HepG2 (cell line): ENCODE data around the gene DNAJC18. TPM values are rescaled to one million over a fixed set of nuclear protein-coding genes. Genes with fewer than 3 reads are reported as not detected.
A peak's percentile ranks its signal among the peaks of the same experiment; 100 is the strongest.

ENCODE experiments used
- ATF7 ChIP-seq, 2 experiments: fragments of 450-650 bp in 1 of 2; sonication (generic) in 1 of 2; formaldehyde crosslinking in 1 of 2; IDR thresholded peaks; 2 replicates each; pipeline versions ENCODE4 v1.4.0 to v1.6.1; 2016 to 2020; ENCODE audit warnings: antibody characterized with exemption in 1 of 2, mild to moderate bottlenecking in 1 of 2, missing genetic modification reagents in 1 of 2
- CENPX ChIP-seq: sonication (generic); formaldehyde crosslinking; IDR thresholded peaks from 2 replicates; pipeline ENCODE4 v1.9.0; 2021; ENCODE audit warnings: mild to moderate bottlenecking, missing genetic modification reagents, moderate library complexity
- CHD2 ChIP-seq: IDR thresholded peaks from 2 replicates; pipeline ENCODE4 v1.6.1; 2011; ENCODE audit warnings: low read depth, low read length, improper control_type of control experiment
- FIP1L1 ChIP-seq: fragments of 200-400 bp; formaldehyde crosslinking; IDR thresholded peaks from 2 replicates; pipeline ENCODE4 v1.6.1; 2018; ENCODE audit warnings: low read depth, mild to moderate bottlenecking, low read length, moderate library complexity, borderline replicate concordance; ENCODE audit not compliant: insufficient read depth
- IRX3 ChIP-seq: sonication (generic); formaldehyde crosslinking; IDR thresholded peaks from 2 replicates; pipeline ENCODE4 v1.8.1; 2023; ENCODE audit warnings: mild to moderate bottlenecking, low read depth, missing genetic modification reagents, borderline replicate concordance
- MXI1 ChIP-seq: IDR thresholded peaks from 3 replicates; pipeline ENCODE4 v1.6.1; 2012; ENCODE audit warnings: low read depth, low read length, inconsistent platforms, borderline replicate concordance
- RBM22 ChIP-seq: fragments of 200-400 bp; formaldehyde crosslinking; optimal IDR thresholded peaks from 2 replicates; pipeline ENCODE3; 2017; ENCODE audit warnings: mild to moderate bottlenecking, low read length, moderate library complexity
- SALL1 ChIP-seq: sonication (generic); formaldehyde crosslinking; IDR thresholded peaks from 2 replicates; pipeline ENCODE4 v1.8.0; 2022; ENCODE audit warnings: mild to moderate bottlenecking, missing genetic modification reagents
- ZBTB1 ChIP-seq: sonication (generic); formaldehyde crosslinking; IDR thresholded peaks from 2 replicates; pipeline ENCODE4 v1.4.0; 2020; ENCODE audit warnings: missing genetic modification reagents, borderline replicate concordance
- ZBTB3 ChIP-seq: sonication (generic); formaldehyde crosslinking; IDR thresholded peaks from 2 replicates; pipeline ENCODE4 v1.4.0; 2020; ENCODE audit warnings: low read depth, mild to moderate bottlenecking, moderate library complexity, missing genetic modification reagents, borderline replicate concordance
- ZNF260 ChIP-seq: sonication (generic); formaldehyde crosslinking; IDR thresholded peaks from 2 replicates; pipeline ENCODE4 v1.4.0; 2020; ENCODE audit warnings: missing genetic modification reagents, low read depth, mild to moderate bottlenecking, borderline replicate concordance
- ZNF572 ChIP-seq: sonication (generic); formaldehyde crosslinking; IDR thresholded peaks from 2 replicates; pipeline ENCODE4 v1.5.1; 2020; ENCODE audit warnings: mild to moderate bottlenecking, missing genetic modification reagents
- ZNF614 ChIP-seq: IDR thresholded peaks from 2 replicates; pipeline ENCODE4 v1.6.1; 2018; ENCODE audit warnings: missing biosample characterization, missing genetic modification reagents, inconsistent platforms, borderline replicate concordance
- ZNF652 ChIP-seq: IDR thresholded peaks from 2 replicates; pipeline ENCODE4 v1.6.1; 2016; ENCODE audit warnings: low read depth, borderline replicate concordance
- ZNF891 ChIP-seq: sonication (generic); formaldehyde crosslinking; IDR thresholded peaks from 2 replicates; pipeline ENCODE4 v1.5.0; 2020; ENCODE audit warnings: mild to moderate bottlenecking, missing genetic modification reagents
- polyA plus RNA-seq, 8 experiments: library from polyadenylated mRNA; depleted of rRNA in 3 of 8; stranded (reverse) in 7 of 8; unstranded in 1 of 8; fragments of >200 nt; fragmentation: Illumina TruSeq in 4 of 8; extraction: Trizol in 4 of 8; gene quantifications; 2 replicates each; pipeline versions ENCODE4 v1.2.1 to v1.2.3, GENCODE V29; 2011 to 2016; ENCODE audit warnings: low read depth in 4 of 8, missing spikeins in 1 of 8, mixed read lengths in 1 of 8; ENCODE audit not compliant: insufficient read depth in 1 of 8
- total RNA-seq, 5 experiments: library from RNA; depleted of rRNA; stranded (reverse); fragments of >200 nt; fragmentation: Illumina TruSeq; extraction: Trizol; gene quantifications; 2 replicates each; pipeline ENCODE4 v1.2.3, GENCODE V29; 2016; ENCODE audit warnings: low read depth in 1 of 5
- TF ChIP-seq, protein P1 (sequence below): IDR thresholded peaks from 2 replicates; pipeline ENCODE4 v1.6.1; 2012; ENCODE audit warnings: low read length, improper control_type of control experiment
- TF ChIP-seq, protein P2 (sequence below): sonication (generic); formaldehyde crosslinking; IDR thresholded peaks from 2 replicates; pipeline ENCODE4 v1.8.0; 2022; ENCODE audit warnings: mild to moderate bottlenecking, missing genetic modification reagents
- TF ChIP-seq, protein P3 (sequence below): IDR thresholded peaks from 2 replicates; pipeline ENCODE4 v1.6.1; 2016

Gene DNAJC18
- total and polyA plus RNA-seq, 2 of the 13 experiments (the other 11 are each of a cell fraction or from before 2014, with no cell fraction given): 6.5 to 6.6 TPM

DNA sequence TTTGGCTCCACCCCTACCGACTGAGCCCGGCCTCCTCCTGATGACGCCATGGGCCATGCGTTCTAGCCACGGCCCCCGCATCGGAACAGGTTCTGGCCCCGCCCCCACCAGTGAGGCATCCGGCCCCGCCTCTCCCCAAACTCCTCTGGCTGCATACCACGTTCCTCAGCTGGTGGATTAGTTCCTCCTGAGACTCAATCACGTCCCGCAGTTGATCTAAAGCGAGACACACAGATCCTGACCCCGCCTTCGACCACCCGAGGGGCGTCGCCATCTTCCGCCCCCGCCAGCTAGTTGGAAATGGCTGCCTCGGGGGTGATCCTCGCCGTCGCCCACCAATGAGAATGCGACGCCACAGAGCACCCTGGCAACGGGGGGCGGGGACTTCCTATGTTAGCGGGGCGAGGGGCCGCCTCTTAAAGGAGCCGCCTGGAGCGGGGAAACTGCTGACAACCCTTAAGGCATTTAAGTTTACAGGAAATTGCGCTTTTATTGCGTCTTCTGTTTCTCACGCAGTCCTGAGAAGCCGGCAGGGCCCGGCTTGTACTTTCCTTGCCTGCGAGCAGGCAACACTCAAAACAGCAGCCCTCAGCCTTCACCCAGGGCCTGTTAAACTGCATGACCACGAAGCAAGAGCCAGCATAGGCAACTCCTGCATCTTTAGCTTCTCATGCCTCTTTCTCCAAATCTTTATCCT is 35.4 kb downstream of the DNAJC18 start, which contains the start of gene SPATA24 (continued):
- TF ChIP-seq, protein P1, sequence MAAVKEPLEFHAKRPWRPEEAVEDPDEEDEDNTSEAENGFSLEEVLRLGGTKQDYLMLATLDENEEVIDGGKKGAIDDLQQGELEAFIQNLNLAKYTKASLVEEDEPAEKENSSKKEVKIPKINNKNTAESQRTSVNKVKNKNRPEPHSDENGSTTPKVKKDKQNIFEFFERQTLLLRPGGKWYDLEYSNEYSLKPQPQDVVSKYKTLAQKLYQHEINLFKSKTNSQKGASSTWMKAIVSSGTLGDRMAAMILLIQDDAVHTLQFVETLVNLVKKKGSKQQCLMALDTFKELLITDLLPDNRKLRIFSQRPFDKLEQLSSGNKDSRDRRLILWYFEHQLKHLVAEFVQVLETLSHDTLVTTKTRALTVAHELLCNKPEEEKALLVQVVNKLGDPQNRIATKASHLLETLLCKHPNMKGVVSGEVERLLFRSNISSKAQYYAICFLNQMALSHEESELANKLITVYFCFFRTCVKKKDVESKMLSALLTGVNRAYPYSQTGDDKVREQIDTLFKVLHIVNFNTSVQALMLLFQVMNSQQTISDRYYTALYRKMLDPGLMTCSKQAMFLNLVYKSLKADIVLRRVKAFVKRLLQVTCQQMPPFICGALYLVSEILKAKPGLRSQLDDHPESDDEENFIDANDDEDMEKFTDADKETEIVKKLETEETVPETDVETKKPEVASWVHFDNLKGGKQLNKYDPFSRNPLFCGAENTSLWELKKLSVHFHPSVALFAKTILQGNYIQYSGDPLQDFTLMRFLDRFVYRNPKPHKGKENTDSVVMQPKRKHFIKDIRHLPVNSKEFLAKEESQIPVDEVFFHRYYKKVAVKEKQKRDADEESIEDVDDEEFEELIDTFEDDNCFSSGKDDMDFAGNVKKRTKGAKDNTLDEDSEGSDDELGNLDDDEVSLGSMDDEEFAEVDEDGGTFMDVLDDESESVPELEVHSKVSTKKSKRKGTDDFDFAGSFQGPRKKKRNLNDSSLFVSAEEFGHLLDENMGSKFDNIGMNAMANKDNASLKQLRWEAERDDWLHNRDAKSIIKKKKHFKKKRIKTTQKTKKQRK: no peak
- TF ChIP-seq FIP1L1 (no peak), CENPX (no peak), IRX3 (CRISPR knock-in tag) (no peak), ATF7 (IDR thresholded peaks at IDR 0.05) (no peak), ATF7 (CRISPR knock-in tag; IDR thresholded peaks at IDR 0.05) (no peak; the same call in 1 of the 2 replicates), ZNF652 (CRISPR knock-in tag) (no peak), ZNF572 (CRISPR knock-in tag) (no peak), ZNF891 (no peak), ZBTB1 (CRISPR knock-in tag) (no peak), MXI1 (peak; percentile 88; the same call in 2 of the 3 replicates), CHD2 (no peak), ZBTB3 (CRISPR knock-in tag) (no peak), ZNF614 (CRISPR knock-in tag) (no peak), SALL1 (CRISPR knock-in tag) (peak; percentile 76; the same call in 1 of the 2 replicates), ZNF260 (no peak), RBM22 (peak; percentile 69)
- TF ChIP-seq, protein P2, sequence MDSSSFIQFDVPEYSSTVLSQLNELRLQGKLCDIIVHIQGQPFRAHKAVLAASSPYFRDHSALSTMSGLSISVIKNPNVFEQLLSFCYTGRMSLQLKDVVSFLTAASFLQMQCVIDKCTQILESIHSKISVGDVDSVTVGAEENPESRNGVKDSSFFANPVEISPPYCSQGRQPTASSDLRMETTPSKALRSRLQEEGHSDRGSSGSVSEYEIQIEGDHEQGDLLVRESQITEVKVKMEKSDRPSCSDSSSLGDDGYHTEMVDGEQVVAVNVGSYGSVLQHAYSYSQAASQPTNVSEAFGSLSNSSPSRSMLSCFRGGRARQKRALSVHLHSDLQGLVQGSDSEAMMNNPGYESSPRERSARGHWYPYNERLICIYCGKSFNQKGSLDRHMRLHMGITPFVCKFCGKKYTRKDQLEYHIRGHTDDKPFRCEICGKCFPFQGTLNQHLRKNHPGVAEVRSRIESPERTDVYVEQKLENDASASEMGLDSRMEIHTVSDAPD (CRISPR knock-in tag): no peak
- TF ChIP-seq, protein P3, sequence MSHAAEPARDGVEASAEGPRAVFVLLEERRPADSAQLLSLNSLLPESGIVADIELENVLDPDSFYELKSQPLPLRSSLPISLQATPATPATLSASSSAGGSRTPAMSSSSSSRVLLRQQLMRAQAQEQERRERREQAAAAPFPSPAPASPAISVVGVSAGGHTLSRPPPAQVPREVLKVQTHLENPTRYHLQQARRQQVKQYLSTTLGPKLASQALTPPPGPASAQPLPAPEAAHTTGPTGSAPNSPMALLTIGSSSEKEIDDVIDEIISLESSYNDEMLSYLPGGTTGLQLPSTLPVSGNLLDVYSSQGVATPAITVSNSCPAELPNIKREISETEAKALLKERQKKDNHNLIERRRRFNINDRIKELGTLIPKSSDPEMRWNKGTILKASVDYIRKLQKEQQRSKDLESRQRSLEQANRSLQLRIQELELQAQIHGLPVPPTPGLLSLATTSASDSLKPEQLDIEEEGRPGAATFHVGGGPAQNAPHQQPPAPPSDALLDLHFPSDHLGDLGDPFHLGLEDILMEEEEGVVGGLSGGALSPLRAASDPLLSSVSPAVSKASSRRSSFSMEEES: no peak
